HEK293 (cell line): ENCODE data around the gene DOCK4.

ENCODE experiments used
- CTCF ChIA-PET: fragments of 350-600 bp; formaldehyde crosslinking; extraction: SDS; loops from one replicate; lab custom pipeline; 2021; ENCODE audit warnings: antibody characterized with exemption; lab: Yijun Ruan, JAX
- POLR2A ChIA-PET: fragments of 300-600 bp; formaldehyde crosslinking; extraction: SDS; loops from one replicate; lab custom pipeline; 2020; ENCODE audit warnings: antibody characterized with exemption, inconsistent platforms; lab: Yijun Ruan, JAX
- H3K27ac ChIP-seq: fragments of 200-500 bp; sonication (Bioruptor generic); 2 replicates; pipeline ENCODE4 v1.5.1; 2014; ENCODE audit warnings: low read depth, low read length, control low read depth, inconsistent platforms; ENCODE audit errors: extremely low read depth
- H3K36me3 ChIP-seq, 2 experiments: fragments of 200-500 bp in 1 of 2; sonication (Bioruptor generic) in 1 of 2; 1 replicate in 1 of 2; 2 replicates in 1 of 2; pipeline ENCODE4 v1.5.1; 2014 to 2017; ENCODE audit warnings: inconsistent platforms in 2 of 2, low read length in 2 of 2; ENCODE audit not compliant: control insufficient read depth in 2 of 2, insufficient read depth in 1 of 2
- H3K4me1 ChIP-seq: fragments of 200-500 bp; sonication (Bioruptor generic); 2 replicates; pipeline ENCODE4 v1.5.1; 2014; ENCODE audit warnings: mild to moderate bottlenecking, low read length, inconsistent platforms; ENCODE audit not compliant: control insufficient read depth, insufficient read depth
- H3K4me3 ChIP-seq: 2 replicates; pipeline ENCODE4 v1.5.1; 2011; ENCODE audit warnings: low read depth, mild to moderate bottlenecking, control low read depth, low read length, moderate library complexity
- H3K9me3 ChIP-seq: fragments of 200-500 bp; sonication (Bioruptor generic); 2 replicates; pipeline ENCODE4 v1.5.1; 2014; ENCODE audit warnings: low read depth, low read length, inconsistent platforms; ENCODE audit not compliant: control insufficient read depth, insufficient read depth
- BCL11B ChIP-seq: fragments of 450-650 bp; formaldehyde crosslinking; IDR thresholded peaks from 2 replicates; pipeline ENCODE4 v1.5.1; 2016; ENCODE audit warnings: low read depth, missing biosample characterization, missing genetic modification characterization
- KLF10 ChIP-seq: fragments of 450-650 bp; IDR thresholded peaks from 2 replicates; pipeline ENCODE4 v1.5.1; 2018; ENCODE audit warnings: missing biosample characterization, mild to moderate bottlenecking, missing genetic modification characterization
- PRDM1 ChIP-seq: fragments of 450-650 bp; formaldehyde crosslinking; IDR thresholded peaks from 2 replicates; pipeline ENCODE4; 2016; ENCODE audit warnings: missing biosample characterization, missing genetic modification characterization
- SCRT2 ChIP-seq: fragments of 450-650 bp; formaldehyde crosslinking; IDR thresholded peaks from 2 replicates; pipeline ENCODE4 v1.5.1; 2016; ENCODE audit warnings: missing biosample characterization, missing genetic modification characterization
- YY2 ChIP-seq: fragments of 450-650 bp; formaldehyde crosslinking; IDR thresholded peaks from 2 replicates; pipeline ENCODE4 v1.5.1; 2016; ENCODE audit warnings: missing biosample characterization, missing genetic modification characterization
- ZBTB21 ChIP-seq: fragments of 450-650 bp; formaldehyde crosslinking; IDR thresholded peaks from 2 replicates; pipeline ENCODE4 v1.5.1; 2017; ENCODE audit warnings: missing biosample characterization, missing genetic modification characterization
- ZNF112 ChIP-seq: fragments of 450-650 bp; formaldehyde crosslinking; IDR thresholded peaks from 2 replicates; pipeline ENCODE4 v1.5.0; 2017; ENCODE audit warnings: missing biosample characterization, missing genetic modification characterization
- ZNF138 ChIP-seq: fragments of 450-650 bp; formaldehyde crosslinking; IDR thresholded peaks from 2 replicates; pipeline ENCODE4 v1.5.1; 2016; ENCODE audit warnings: missing biosample characterization, missing genetic modification characterization, borderline replicate concordance
- ZNF175 ChIP-seq: fragments of 450-650 bp; formaldehyde crosslinking; IDR thresholded peaks from 2 replicates; pipeline ENCODE4 v1.5.1; 2016; ENCODE audit warnings: missing biosample characterization, missing genetic modification characterization
- ZNF248 ChIP-seq: fragments of 450-650 bp; formaldehyde crosslinking; IDR thresholded peaks from 2 replicates; pipeline ENCODE4 v1.5.1; 2017; ENCODE audit warnings: missing biosample characterization, missing genetic modification characterization
- ZNF302 ChIP-seq: fragments of 450-650 bp; formaldehyde crosslinking; IDR thresholded peaks from 2 replicates; pipeline ENCODE4 v1.5.1; 2016; ENCODE audit warnings: missing biosample characterization, missing genetic modification characterization, low read depth
- ZNF48 ChIP-seq: fragments of 450-650 bp; formaldehyde crosslinking; IDR thresholded peaks from 2 replicates; pipeline ENCODE4 v1.5.1; 2016; ENCODE audit warnings: missing biosample characterization, missing genetic modification characterization
- ZNF529 ChIP-seq: fragments of 450-650 bp; formaldehyde crosslinking; IDR thresholded peaks from 2 replicates; pipeline ENCODE4 v1.5.1; 2017; ENCODE audit warnings: missing genetic modification characterization, missing biosample characterization; ENCODE audit not compliant: insufficient replicate concordance
- ZNF558 ChIP-seq: fragments of 450-650 bp; formaldehyde crosslinking; IDR thresholded peaks from 2 replicates; pipeline ENCODE4 v1.5.1; 2016; ENCODE audit warnings: missing biosample characterization, missing genetic modification characterization
- ZNF560 ChIP-seq: fragments of 450-650 bp; formaldehyde crosslinking; IDR thresholded peaks from 2 replicates; pipeline ENCODE4 v1.5.1; 2017; ENCODE audit warnings: missing biosample characterization, missing genetic modification characterization, borderline replicate concordance
- ZNF621 ChIP-seq: fragments of 450-650 bp; formaldehyde crosslinking; IDR thresholded peaks from 2 replicates; pipeline ENCODE4 v1.5.1; 2017; ENCODE audit warnings: missing biosample characterization, missing genetic modification characterization
- ZNF624 ChIP-seq: fragments of 450-650 bp; formaldehyde crosslinking; IDR thresholded peaks from 2 replicates; pipeline ENCODE4 v1.5.1; 2017; ENCODE audit warnings: missing biosample characterization, missing genetic modification characterization
- ZNF660 ChIP-seq: fragments of 450-650 bp; IDR thresholded peaks from 2 replicates; pipeline ENCODE4 v1.5.1; 2018; ENCODE audit warnings: missing biosample characterization, mild to moderate bottlenecking, missing genetic modification characterization
- TF ChIP-seq, protein P1 (sequence below): fragments of 450-650 bp; formaldehyde crosslinking; IDR thresholded peaks from 2 replicates; pipeline ENCODE4 v1.5.1; 2016; ENCODE audit warnings: missing biosample characterization, missing genetic modification characterization, borderline replicate concordance
- TF ChIP-seq, protein P2 (sequence below): fragments of 450-650 bp; formaldehyde crosslinking; IDR thresholded peaks from 2 replicates; pipeline ENCODE4 v1.5.1; 2016; ENCODE audit warnings: missing biosample characterization, missing genetic modification characterization, borderline replicate concordance
- TF ChIP-seq, protein P3 (sequence below): fragments of 450-650 bp; formaldehyde crosslinking; IDR thresholded peaks from 2 replicates; pipeline ENCODE4 v1.5.1; 2017; ENCODE audit warnings: missing biosample characterization, missing genetic modification characterization
- TF ChIP-seq, protein P4 (sequence below): fragments of 450-650 bp; formaldehyde crosslinking; IDR thresholded peaks from 2 replicates; pipeline ENCODE4 v1.5.1; 2016; ENCODE audit warnings: missing biosample characterization, missing genetic modification characterization

DOCK4 gene

DNA sequence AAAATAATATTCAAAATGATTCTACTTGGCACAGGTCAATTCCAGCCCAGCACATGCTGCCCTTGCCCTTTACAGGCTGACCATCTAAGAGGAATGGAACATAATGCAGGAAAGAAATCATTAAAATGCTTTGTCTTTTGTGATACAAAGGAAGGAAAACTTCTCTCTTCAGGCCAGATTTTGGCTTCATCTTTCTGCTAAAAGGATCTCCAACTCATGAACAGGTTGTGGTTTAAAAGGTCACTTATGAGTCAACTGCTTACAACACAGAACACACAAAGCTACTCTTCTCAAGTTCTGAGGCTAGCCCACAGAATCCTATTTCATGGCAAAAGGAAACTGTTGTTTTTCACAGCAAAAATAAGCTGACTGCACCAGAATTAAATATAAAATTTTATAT is 197.1 kb downstream of the DOCK4 start:
- H3K4me3 ChIP-seq, result no peak overlapping the region
- ChIA-PET CTCF (interaction anchor here (0.5 to 0.6 kb wide), 2 partner anchors 29 to 696 kb away, joined by 5 to 7 read pairs; no protein-coding TSS in a partner anchor), POLR2A (no interaction called here)
- no peaks in the 10 kb centered on the region for H3K9me3 ChIP-seq
- H3K4me1 ChIP-seq, result no peaks in the 10 kb centered on the region
- H3K27ac ChIP-seq, result no peak overlapping the region
- TF ChIP-seq, protein P1, sequence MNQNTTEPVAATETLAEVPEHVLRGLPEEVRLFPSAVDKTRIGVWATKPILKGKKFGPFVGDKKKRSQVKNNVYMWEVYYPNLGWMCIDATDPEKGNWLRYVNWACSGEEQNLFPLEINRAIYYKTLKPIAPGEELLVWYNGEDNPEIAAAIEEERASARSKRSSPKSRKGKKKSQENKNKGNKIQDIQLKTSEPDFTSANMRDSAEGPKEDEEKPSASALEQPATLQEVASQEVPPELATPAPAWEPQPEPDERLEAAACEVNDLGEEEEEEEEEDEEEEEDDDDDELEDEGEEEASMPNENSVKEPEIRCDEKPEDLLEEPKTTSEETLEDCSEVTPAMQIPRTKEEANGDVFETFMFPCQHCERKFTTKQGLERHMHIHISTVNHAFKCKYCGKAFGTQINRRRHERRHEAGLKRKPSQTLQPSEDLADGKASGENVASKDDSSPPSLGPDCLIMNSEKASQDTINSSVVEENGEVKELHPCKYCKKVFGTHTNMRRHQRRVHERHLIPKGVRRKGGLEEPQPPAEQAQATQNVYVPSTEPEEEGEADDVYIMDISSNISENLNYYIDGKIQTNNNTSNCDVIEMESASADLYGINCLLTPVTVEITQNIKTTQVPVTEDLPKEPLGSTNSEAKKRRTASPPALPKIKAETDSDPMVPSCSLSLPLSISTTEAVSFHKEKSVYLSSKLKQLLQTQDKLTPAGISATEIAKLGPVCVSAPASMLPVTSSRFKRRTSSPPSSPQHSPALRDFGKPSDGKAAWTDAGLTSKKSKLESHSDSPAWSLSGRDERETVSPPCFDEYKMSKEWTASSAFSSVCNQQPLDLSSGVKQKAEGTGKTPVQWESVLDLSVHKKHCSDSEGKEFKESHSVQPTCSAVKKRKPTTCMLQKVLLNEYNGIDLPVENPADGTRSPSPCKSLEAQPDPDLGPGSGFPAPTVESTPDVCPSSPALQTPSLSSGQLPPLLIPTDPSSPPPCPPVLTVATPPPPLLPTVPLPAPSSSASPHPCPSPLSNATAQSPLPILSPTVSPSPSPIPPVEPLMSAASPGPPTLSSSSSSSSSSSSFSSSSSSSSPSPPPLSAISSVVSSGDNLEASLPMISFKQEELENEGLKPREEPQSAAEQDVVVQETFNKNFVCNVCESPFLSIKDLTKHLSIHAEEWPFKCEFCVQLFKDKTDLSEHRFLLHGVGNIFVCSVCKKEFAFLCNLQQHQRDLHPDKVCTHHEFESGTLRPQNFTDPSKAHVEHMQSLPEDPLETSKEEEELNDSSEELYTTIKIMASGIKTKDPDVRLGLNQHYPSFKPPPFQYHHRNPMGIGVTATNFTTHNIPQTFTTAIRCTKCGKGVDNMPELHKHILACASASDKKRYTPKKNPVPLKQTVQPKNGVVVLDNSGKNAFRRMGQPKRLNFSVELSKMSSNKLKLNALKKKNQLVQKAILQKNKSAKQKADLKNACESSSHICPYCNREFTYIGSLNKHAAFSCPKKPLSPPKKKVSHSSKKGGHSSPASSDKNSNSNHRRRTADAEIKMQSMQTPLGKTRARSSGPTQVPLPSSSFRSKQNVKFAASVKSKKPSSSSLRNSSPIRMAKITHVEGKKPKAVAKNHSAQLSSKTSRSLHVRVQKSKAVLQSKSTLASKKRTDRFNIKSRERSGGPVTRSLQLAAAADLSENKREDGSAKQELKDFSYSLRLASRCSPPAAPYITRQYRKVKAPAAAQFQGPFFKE (tag by site-specific recombination), result no peak
- TF ChIP-seq YY2 (tag by site-specific recombination), result no peak
- no peaks in the 10 kb centered on the region for H3K36me3 ChIP-seq

DNA sequence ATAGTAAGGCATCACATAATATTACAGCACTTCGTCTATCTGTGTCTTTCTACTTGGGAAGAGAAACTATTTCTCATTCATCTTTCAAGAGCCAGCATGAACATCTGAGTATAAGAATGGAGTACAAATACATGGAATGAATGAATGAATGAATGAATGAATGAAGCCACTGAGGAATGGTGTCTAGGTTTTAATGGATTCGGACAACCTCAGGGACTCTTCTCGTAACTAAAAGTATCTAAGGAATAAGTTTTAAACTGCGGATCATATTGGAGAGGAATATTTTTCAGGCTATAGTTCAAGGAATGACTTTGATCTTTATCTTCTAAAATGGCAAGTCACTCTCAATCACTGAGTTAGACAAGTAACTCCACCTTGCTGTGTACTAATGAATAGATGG is 199.0 kb downstream of the DOCK4 start:
- H3K36me3 ChIP-seq, result no peaks in the 10 kb centered on the region
- H3K4me3 ChIP-seq, result no peak overlapping the region
- H3K4me1 ChIP-seq, result no peaks in the 10 kb centered on the region
- no peaks in the 10 kb centered on the region for H3K9me3 ChIP-seq
- POLR2A ChIA-PET, result no interaction called here
- TF ChIP-seq ZNF621 (tag by site-specific recombination), result no peak
- TF ChIP-seq ZNF529 (tag by site-specific recombination), result no peak
- no peak for TF ChIP-seq ZNF624 (tag by site-specific recombination)
- TF ChIP-seq PRDM1 (tag by site-specific recombination), result no peak
- TF ChIP-seq, protein P2, sequence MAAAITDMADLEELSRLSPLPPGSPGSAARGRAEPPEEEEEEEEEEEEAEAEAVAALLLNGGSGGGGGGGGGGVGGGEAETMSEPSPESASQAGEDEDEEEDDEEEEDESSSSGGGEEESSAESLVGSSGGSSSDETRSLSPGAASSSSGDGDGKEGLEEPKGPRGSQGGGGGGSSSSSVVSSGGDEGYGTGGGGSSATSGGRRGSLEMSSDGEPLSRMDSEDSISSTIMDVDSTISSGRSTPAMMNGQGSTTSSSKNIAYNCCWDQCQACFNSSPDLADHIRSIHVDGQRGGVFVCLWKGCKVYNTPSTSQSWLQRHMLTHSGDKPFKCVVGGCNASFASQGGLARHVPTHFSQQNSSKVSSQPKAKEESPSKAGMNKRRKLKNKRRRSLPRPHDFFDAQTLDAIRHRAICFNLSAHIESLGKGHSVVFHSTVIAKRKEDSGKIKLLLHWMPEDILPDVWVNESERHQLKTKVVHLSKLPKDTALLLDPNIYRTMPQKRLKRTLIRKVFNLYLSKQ (tag by site-specific recombination), result no peak
- no peak for TF ChIP-seq ZNF302
- TF ChIP-seq BCL11B (tag by site-specific recombination), result no peak
- no peak for TF ChIP-seq ZBTB21 (tag by site-specific recombination)
- TF ChIP-seq KLF10 (tag by site-specific recombination), result no peak
- no peak for TF ChIP-seq ZNF660 (tag by site-specific recombination)
- TF ChIP-seq ZNF558 (tag by site-specific recombination), result no peak
- no peak for TF ChIP-seq ZNF48 (tag by site-specific recombination)
- TF ChIP-seq, protein P3, sequence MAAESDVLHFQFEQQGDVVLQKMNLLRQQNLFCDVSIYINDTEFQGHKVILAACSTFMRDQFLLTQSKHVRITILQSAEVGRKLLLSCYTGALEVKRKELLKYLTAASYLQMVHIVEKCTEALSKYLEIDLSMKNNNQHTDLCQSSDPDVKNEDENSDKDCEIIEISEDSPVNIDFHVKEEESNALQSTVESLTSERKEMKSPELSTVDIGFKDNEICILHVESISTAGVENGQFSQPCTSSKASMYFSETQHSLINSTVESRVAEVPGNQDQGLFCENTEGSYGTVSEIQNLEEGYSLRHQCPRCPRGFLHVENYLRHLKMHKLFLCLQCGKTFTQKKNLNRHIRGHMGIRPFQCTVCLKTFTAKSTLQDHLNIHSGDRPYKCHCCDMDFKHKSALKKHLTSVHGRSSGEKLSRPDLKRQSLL, result no peak
- no peak for TF ChIP-seq ZNF138 (tag by site-specific recombination)
- TF ChIP-seq SCRT2 (tag by site-specific recombination), result no peak
- TF ChIP-seq ZNF248, result no peak
- no peak for TF ChIP-seq ZNF175
- no peak for TF ChIP-seq ZNF112
- TF ChIP-seq, protein P4, sequence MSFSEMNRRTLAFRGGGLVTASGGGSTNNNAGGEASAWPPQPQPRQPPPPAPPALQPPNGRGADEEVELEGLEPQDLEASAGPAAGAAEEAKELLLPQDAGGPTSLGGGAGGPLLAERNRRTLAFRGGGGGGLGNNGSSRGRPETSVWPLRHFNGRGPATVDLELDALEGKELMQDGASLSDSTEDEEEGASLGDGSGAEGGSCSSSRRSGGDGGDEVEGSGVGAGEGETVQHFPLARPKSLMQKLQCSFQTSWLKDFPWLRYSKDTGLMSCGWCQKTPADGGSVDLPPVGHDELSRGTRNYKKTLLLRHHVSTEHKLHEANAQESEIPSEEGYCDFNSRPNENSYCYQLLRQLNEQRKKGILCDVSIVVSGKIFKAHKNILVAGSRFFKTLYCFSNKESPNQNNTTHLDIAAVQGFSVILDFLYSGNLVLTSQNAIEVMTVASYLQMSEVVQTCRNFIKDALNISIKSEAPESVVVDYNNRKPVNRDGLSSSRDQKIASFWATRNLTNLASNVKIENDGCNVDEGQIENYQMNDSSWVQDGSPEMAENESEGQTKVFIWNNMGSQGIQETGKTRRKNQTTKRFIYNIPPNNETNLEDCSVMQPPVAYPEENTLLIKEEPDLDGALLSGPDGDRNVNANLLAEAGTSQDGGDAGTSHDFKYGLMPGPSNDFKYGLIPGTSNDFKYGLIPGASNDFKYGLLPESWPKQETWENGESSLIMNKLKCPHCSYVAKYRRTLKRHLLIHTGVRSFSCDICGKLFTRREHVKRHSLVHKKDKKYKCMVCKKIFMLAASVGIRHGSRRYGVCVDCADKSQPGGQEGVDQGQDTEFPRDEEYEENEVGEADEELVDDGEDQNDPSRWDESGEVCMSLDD (tag by site-specific recombination), result no peak
- no peak for TF ChIP-seq ZNF560 (tag by site-specific recombination)
- CTCF ChIA-PET, result no interaction called here
- no peak overlapping the region for H3K27ac ChIP-seq
